HuH-7.5 (cell line): ENCODE data around the gene RFX4.

Experiments used
- DNase-seq: peaks from one replicate; pipeline ENCODE4 v3.0.0; 2011; ENCODE audit warnings: low spot score

Gene RFX4

GRCh38 chr12:106767206-106767605 lies 184.4 kb downstream of the RFX4 start:
- DNase-seq: no peak

GRCh38 chr12:106767954-106768822 lies 185.4 kb downstream of the RFX4 start:
- peak; percentile 28 for DNase-seq

DNA sequence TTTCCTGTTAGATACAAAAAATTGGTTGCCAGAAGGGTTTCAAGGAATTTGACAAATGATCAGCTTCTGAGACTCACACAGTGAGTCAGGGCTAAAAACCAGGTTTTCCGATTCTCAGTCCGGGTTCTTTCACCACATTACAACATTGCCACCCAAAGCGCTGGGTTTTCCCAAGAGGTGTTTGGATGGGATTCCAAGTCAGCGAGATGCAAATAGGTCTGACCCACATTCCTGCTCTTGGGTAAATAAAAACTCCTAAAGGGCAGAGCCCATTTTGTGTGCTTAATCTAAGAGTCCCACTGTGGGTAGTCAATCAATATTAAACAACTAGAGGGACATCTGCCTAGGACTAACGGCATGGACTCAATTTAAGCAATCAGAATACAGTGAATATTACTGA lies 186.3 kb downstream of the RFX4 start:
- DNase-seq: peak; percentile 39

- DNase-seq: no peak
Measured at GRCh38 chr12:106769546-106769945, 186.7 kb downstream of the RFX4 start.

- DNase-seq: no peak
Measured at GRCh38 chr12:106771425-106771824, 188.6 kb downstream of the RFX4 start.

GRCh38 chr12:106773286-106774004 lies 190.6 kb downstream of the RFX4 start:
- DNase-seq: no peak

DNA sequence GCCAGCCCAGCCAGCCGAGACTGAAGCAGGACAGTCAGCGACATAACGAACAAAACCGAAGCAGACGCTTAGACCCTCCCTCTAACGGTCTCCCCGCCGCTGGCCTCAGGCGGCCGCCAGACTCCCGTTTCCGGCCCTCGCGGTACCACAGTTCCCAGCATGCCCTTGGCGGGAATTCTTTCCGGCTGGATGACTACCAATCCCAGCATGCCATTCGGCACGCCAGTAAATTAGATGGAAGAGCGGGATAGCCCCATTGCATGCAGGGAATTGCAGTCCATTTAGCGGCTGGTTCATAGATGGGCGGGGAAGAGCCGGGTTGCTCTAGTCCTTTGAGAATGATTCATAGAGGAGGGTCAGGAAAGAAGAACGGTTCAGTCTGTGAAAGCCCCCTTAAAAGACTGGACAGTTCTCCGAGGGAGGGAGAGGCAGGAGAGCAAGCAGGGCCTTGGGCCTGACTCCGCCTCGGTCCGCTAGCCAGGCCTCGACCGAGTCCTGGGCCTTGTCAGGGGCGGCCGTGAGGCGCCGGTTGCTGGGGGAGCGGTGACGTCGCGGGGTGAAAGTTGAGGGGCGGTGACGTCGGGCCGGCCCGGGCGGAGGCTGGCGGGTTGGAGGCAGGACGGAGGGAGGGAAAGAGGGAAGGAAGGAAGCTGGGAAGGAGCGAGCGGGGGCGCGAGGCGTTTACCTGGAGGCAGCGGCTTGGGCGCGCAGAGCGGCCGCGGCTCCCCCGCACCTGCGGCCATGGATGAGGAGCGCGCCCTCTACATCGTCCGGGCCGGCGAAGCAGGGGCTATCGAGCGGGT lies 191.4 kb downstream of the RFX4 start, which contains the start of gene RIC8B:
RIC8B (plus strand) TSS at position 678 of the 803 bp plus-strand sequence; CDS start at position 742, 64 bp downstream.
- DNase-seq: peak; percentile 89

DNA sequence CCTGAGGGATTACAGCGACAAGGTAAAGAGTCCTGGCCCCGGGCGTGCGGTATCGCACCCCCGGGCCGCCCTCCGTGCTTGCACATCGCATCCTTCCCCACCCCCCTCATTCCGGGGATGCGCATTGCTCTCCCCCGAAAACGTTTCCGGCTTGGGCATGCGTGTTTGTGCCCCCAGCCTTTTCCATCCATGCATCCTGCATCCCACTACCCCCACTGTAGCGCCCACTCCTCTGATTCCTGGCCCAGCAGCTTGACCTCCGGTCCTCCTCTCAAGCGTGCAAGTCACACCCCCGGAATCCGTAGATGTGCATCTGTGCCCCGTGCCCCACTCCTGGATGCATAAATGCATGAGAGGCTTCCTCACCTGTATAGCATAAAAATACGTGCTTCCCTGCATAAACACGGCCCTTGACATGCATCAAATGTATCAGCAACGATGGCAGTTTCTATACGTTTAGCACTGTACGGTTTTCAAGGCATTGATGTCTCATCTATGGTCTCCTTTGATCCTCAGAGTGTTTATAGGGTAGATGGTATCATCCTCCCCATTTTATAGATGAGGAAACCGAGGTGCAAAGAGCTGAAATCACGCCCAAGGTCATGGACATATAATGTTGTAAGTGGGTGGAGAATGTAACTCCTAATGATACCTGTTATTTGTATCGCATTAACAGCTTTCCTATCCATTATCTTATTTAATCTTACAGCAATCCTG lies 192.2 kb downstream of the RFX4 start:
- DNase-seq: no peak

GRCh38 chr12:106776897-106777296 lies 194.1 kb downstream of the RFX4 start:
- no peak for DNase-seq

- DNase-seq: no peak
Measured at GRCh38 chr12:106780010-106780631, 197.3 kb downstream of the RFX4 start.

- DNase-seq: no peak
Measured at GRCh38 chr12:106782619-106783018, 199.8 kb downstream of the RFX4 start.

DNA sequence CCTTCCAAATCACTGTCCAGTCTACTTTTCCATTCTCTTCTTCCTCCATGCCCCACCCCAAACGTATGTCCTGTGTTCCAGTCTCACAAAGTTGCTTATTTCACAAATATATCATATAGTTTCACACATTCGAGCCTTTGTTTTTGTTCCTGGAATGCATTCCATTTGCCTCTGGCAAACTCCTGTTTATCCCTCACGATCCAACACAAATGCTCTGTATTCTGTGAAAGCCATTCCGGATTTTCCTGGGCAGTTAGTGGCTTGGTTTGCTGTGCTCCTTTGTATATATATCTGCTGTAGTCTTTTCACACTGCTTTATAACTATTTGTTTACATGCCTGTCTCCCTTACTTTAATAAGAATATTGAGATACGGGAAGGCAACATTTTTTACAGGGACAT lies 200.7 kb downstream of the RFX4 start:
- DNase-seq: no peak

GRCh38 chr12:106790020-106790419 lies 207.2 kb downstream of the RFX4 start:
- no peak for DNase-seq

DNA sequence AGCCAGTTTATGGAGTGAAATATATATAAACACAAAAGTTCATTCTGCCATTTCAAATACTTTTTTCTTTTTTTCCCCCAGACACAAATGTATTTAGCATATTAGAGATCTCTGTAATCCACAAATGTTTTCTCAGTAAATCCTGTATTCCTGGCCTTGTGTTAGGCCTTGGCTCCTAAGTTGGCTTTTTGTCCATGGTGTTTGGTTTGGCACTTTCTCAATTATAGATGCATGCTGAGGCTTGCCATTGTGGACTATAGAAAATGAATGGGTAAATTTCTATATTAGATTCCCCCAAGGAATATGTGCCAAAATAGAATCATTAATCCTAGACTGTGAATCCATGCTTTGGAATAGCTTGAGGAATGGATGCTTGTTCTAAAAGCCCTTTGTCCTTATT lies 208.7 kb downstream of the RFX4 start:
- no peak for DNase-seq

- no peak for DNase-seq
Measured at GRCh38 chr12:106794369-106794768, 211.6 kb downstream of the RFX4 start.

DNA sequence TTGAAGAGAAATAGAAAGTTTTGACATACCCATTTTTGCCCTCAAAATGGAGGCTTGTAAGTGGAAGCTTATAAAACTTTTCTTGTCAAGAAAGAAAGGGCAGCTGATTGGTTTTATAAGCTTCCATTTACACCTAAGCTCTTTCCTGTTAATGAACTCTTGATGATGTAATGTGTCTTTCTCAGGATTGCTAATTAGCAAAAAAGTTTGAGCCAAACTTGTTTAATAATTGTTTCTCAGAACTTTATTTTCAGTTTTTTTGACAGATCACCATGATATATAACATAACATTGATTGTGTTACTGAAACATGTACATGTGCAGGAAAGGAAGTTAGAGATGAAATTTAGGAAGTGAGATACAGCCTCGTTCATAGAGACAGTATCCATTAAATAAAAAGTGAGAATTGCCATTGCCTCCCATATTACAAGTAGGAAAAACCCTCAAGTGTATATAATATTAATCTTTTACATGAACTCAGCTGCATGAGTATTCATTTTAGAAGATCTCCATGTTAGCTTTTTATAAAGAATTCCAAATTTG lies 218.4 kb downstream of the RFX4 start:
- no peak for DNase-seq

DNA sequence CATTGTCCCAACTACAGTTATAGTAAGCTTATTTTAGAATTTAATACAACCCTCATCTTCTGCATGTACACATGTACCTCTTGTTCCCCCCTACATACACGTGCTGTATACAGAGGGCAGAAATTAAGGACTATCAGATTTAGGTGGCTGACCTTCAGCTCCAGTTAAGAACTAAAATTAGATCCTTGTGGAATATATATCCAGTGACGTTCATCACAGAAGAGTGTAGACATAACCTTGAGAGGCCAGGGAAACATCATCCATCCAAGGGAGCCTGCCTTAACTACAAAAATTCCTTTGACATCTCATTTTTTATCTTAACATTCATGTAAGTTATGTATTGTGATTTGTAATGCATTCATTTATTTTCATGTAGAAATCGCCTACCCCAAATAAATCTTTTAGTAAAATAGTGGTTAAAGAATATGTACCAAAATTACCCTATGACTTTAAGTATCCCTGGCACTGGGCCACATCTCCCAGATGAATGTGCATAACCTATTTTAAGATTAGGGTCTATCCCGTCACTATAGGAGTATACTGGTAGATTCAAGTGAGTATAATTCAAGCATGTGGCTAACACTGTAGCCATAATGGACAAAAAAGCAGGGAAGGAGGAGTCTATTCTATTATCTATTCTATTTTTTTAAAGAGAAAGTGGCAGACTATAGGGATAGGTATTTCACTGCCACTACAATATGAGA lies 219.2 kb downstream of the RFX4 start:
- no peak for DNase-seq

DNA sequence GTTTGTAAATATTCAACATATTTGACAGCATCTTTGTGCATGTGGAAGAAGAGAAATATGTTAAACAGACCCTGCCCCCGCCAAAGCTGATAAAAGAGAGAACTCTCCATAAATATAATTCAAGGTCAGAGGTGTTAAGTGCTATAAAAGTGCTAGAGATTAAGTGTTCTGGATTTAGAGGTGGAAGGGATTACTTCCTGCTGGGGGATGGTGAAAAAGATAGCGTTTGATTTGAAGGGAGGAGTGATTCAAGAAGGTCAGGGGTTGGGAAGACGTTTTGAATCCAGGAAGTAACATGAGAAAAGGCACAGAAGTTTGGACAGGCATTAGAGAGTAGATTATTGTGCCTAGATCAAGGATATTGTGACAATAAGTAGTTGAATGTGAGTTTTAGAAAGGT lies 221.9 kb downstream of the RFX4 start:
- DNase-seq: no peak
